Measurements from ENCODE around the gene FRMD3.

Gene FRMD3

DNA sequence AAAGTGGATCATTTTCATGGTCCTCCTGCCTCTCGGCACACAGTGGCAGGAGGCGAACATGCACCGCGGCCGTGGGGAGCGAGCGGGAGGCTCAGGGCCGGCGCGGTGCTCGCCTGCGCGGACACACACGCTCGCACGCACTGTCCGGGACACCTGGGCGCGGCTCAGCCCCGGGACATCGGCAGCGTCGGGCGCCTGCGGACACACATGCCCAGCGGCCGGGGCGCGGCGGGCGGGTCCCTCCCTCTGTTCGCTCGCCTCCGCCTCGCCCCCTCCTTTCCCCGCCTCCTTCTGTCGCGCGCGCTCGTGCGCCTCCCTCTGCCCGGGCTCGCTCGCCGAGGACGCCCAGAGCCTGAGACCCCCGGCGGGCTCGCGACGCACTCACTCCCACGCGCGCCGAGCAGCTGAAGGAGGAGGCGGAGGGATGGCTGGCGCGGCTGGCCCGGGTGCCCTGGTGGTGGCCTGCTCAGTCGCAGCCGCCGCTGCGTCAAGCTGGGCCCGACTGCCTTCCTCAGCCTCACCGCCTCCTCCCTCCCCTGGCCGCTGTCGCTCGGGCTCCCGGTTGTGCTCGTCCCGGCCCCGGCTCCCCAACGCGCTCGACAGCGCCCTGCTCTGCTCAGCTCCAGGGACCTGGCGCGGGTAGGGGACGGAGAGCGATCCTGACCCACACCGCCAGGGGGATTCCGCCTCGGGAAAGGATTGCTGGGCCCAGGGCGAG is at the start of gene FRMD3:
TSS of gene FRMD3 (minus strand) at position 230 of the 718 bp plus-strand sequence. CDS start at position 60, 170 bp downstream.
- peak; percentile 16 for DNase-seq

DNA sequence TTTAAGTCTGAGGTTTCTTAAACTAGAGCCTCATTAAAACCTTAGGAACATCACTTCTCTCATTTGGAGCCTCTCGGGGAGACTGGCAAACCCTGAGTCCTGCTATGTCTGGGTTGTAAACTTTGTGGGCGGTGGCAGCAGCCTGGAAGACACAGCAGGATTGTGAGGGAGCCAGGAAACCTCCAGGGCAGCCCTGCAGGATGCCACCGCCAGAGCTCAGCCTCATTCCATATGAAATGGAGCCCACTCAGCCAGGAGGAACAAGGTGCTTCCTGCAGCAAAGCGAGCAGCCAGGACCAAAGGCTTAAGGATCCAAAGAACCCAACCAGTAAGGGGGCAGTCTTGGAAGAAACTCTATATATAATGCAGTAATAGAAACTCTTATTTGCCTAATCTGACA is 46.8 kb upstream of the FRMD3 start:
- DNase-seq: no peak

DNA sequence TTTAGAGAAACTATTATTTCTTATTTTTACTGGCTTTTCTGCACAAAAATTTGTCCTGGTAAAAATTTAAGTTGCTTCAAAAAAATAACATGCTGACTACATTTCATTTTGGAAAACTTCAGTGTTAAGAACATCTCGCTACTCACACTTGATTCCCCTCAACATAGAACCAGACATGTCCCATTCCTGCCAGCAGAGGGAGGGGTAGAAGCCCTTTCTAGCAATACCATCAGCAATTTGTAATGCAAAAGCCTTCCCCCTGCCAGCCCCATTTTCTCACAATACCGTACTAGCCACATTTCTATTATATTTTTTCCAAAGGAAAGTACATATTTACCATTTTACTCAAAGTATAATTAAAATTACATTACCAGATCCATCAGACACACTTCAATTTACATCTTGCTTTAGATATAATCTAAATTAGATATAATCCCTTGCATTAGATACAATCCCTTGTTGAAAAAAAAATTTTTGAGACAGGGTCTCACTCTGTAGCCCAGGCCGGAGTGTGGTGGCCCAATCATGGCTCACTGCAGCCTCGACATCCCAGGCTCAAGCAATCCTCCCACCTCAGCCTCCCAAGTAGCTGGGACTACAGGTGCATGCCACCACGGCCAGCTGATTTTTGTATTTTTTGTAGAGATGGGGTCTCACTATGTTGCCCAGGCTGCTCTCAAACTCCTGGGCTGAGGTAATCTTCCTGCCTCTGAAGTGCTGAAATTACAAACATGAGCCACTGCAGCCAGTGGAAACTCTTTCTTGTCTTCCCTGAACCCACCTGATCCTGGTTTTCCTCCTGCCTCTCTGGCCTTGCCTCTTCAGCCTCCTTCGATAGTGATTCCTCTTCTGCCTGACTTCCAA is 45.2 kb upstream of the FRMD3 start:
- DNase-seq: no peak

DNA sequence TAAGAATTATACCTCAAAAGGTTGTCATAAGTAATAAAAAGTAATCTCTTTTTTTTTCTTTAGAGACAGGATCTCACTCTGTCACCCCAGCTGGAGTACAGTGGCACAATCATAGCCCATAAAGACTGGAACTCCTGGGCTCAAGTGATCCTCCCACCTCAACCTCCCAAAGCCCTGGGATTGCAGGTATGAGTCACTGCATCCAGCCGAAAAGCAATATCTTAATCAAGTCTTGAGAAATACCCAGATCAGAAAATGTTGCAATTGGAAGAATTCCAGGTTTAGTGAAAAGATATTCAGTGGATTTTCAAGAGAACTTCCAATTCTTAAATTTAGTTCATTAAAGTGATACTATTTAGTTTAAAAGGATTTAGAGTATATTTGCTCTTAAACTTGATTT is 43.8 kb upstream of the FRMD3 start:
- DNase-seq: no peak

DNA sequence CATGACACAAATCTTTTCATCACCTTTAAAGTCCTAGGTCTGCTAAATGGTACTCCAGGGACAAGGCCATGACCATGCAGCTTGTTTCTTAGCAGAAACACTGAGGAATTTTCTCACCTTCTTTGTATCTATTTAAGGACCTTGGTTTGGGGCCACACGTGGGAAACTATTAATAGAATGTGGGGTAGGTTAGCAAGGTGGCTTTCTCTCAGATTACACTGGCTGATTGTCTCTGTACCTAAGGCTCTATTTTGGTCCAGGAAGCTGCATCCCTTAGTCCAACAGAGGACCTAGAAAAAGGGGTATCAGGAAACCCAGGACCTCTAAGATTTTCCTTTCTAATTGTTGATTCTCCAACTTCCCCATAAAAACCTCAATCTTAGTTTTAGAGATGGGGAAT is 36.3 kb upstream of the FRMD3 start:
- DNase-seq: no peak

DNA sequence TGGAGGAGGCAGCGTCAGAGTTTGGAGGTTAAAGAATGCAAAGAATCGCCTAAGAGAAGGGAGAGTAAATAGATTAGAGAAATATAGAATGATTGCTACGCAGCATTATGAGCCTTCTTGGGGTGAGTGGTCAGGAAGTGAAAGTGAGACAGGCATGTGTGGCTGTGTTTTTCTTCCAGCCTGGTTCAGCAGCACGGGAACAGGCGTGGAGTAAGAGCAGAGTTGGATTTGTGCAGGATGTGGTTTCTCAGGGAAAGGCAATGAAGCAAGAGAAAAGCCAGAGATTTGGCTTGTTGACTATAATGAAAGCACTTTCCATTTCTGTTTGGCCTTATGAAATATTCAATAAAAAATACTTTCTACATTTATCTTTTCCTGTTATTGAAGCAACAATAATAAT is 34.3 kb upstream of the FRMD3 start:
- DNase-seq: no peak

DNA sequence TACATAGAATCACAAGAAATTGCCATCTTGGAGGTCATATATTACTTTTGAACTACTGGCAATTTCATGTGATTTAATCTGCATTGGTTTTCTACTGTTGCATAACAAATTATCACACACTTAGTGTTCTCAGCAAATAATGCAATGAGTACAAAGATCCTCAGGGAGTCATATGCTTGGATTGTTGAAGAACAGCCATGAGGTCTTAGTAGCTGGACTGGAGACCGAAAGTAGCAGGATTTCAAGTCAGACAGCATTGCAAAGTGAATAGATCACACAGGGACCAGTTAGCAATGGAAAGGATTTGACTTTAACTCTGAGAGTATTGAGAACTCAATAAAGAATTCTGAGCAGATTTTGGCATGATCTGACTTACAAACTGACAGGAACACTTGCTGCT is 32.2 kb upstream of the FRMD3 start:
- DNase-seq: no peak

DNA sequence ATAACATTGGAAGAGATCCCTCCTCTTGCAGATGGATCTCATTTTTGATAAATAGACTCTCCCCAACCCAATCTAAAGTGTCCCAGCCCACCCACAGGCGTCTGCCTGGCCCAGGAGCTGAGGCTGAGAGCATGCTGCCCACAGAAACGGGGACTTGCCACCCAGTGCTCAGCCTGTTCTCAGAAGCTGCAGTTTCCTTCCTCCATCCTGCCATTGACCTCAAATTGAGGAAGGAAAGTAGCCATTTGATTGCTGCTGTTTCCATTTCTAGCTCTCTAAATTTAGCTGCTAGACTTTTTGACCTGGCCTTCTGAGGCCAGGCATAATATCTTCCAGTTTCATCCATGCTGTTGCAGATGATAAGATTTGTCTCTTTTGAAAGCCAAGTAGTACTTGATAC is 31.1 kb upstream of the FRMD3 start:
- DNase-seq: no peak

DNA sequence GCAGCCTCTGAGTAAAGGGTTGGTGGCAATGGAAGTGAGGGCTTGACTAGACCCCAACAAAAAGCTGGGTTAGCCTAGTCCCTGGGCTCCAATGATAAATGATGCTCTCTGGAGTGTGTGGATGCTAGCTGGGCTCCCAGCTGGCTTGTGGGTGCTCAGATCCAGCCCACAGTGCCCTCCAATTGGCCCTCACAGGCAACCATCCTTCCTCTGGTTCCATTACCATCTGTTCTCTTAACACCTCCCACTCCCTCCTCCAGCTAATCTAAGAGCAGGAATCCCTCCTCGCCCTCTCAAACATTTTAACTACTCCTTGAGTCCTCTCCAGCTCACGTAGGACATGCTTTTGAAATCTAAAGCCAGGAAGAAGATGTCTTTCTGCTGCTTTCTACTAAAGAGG is 25.2 kb upstream of the FRMD3 start:
- no peak for DNase-seq

DNA sequence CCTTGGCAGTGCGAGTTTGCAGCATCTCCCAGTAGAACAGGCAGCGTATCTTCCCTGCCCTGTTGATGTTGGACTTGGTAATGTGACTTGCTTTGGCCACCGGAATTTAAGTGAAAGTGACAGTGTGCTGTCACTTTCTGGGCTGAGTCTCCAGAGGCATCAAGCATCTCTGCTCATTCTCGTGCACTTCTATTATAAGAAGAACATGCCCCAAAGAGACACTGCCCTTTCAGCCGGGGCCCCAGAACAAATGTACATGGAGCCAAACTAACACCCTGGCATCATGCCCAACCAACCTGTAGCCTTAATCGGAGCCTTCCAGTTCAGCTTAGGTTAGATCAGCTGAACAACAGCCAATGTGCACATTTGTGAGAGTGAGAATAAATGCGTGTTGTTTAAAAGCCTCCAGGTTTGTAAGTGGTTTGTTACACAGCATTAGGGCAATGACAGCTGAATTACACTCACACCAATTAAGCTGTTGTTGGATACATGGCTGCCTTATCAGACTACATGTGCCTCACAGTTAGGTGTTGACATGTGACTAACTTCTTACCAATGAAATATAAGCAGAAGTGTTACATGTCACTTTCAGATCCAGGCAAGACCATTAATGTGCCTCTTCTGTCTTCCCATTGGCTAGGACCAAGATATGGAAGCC is 22.1 kb upstream of the FRMD3 start:
- DNase-seq: no peak

DNA sequence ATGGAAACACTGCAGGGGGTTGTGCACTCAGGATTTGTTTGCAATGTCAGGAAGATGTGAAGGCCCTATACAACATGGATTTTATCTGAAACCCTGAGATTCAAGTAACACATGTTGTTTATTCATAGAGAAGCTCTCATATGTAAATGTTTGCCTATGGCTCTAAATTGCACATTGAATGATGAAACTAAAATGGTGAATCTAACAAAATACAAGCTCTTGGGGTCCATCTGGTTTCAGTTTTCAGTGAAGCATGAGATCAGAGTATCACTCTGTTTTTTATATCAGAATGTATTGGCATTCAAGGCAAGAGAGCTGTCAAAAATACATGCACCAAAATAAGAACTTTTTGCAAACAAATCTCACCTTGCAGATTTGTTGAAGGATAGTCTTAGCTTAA is 19.6 kb upstream of the FRMD3 start:
- no peak for DNase-seq

DNA sequence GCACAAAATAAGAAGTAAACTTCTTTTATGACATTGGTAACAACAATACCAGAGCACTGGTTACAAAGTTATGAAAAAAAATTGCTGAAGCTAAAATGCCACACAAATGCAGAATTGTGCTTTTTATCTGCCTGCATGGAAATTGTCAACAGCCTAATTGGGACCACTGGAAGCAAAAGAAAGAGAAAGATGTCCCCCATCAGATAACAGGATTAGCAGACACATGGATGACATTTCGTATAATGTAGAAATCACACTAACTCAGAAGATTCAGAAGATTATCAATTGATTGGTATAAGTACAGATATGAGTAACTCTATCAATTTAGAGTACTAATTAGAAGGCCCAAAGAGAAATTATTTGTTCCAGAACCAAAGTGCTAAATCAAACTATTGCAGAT is 19.1 kb upstream of the FRMD3 start:
- no peak for DNase-seq

DNA sequence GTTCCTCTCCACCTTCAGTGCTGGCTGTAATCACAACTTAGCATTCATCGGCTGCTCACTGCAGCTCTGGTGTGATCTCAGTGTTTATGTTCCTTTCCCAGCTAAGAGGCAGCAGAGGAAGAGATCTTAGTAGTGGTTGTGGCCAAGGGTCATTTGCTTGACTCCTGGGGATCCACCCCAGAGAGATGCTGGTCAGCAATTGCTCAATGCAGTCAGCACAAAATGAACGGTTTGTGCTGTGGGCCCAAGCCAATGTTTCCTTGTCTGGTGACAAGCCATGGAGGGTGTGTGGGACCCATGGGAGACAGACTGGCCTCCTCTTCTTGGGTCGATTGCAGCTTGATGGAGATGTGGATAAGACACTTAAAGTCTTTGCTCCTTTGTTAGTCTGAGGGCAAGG is 16.1 kb upstream of the FRMD3 start:
- DNase-seq: no peak

DNA sequence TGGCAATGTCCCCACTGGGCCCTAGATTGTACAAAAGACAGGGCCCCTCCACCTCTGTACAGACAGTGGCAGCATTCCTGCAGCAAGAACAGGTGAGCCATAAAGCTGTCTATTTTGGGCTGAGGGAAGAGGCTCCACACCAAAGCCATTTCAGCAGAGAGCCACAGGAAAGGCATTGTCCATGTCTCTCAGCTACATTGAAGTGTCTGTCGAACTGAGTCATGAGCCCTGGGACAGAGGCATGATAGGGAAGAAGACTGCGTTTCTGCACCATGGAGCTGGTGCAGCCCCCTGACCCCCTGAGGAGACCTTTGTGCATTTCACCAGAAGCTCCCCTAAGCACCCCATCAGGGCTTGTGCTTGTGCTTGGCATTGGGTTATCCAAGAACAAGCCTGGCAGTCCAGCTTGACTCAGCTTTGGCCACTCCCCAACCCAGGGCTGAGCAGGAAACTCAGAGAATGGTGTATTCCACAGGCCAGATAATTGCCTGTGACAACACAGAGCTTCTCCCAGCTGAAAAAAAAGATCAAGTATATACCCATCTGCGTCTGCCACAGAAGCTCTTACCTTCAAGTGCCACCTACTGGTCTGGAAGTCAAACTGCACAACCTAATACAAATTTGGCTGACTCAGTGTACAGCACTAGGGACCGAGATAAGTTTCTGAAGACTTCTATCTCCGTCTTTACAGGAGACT is 5.9 kb upstream of the FRMD3 start:
- peak; percentile 11 for DNase-seq

DNA sequence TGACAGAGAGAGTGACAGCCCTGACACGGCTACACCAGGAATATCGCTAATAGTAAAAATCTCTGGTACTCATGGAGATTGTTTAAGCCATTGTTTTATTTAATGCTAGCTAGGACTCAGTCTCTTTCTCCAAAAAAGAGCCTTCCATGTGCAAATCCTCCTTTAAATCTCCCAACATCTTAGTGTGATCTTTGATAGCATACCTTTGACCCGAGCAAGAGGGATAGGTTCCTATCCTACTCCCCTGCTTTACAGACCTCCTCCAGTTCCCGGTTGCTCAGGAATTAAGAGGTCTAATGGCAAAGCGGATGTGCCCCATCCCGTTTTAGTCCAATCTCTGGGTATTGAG is 663 bp upstream of the FRMD3 start:
- no peak for DNase-seq

DNA sequence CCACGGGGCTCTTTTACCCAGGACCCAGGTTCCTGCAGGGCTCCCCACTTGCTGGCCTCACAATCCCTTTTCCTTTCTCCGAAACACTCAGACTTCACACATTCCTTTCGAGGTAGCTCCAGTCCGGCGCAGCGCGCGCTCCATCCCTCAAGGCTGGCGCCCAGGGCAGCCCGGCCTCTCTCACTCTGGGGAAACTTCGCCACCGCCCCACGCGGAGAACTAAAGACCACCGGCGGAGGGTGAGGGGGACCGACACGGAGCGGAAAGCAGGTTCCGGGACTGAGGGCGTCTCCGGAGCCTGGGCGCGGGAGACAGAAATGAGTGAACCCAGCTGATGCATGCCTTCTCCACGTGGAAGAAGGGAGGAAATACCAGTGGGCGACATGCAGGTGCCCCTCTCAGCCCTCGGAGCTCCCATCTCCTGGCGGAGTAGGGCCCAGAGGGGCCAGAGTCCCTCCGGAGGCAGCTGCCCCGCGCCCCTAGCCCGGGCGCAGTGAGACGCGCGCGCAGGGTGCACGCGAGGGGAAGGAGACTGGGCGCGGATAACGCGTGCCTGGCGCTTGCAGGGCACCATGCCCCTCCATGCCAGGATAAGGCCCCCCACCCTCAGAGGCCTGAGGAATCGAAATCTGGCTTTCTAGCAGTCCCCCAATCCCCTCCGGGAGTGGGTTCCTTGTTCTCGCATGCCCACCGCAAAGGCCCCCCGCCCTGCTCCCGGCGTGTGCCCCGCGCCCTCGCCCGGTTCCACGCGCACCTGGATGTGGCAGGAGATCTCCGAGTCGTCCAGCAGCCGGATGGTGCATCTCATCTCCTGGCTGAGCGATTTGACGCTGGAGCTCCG is 650 bp downstream of the FRMD3 start:
- no peak for DNase-seq

DNA sequence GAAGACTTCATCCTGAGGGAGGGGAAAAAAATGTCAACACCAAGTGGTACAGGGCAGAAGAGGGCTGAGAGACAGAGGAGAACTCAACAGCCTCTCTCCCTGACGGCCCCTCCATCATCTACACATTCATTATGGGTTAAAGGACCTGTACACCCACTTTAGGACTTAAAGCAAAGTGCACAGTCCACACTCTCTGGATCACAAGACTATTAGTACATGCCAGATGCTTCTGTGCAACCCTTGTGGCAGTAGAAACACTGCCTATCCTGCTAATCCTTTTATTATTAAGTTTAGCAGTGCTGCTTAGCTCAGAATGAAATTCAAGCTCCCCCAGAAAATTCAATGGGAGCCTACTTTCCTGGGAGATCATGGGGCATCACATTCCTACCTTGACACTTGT is 1.9 kb downstream of the FRMD3 start:
- DNase-seq: no peak

DNA sequence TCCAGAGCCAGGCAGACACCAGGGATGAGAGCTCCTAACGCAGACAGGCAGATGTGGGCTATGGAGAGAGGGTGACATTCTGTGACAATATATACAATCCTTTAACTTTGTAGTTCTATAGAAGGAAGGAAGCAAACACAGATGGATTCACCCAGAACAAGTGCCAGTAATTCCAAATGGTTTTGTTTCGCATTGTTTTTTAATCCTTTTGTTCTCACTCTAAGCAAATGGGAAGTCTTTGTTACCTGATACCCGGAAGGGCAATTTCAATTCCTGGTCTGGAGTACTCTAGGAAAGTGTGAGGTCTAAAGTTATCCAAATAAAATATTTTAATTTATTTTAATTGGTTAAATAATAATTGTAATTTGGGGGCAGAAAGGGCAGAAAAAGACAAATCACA is 2.5 kb downstream of the FRMD3 start:
- no peak for DNase-seq

DNA sequence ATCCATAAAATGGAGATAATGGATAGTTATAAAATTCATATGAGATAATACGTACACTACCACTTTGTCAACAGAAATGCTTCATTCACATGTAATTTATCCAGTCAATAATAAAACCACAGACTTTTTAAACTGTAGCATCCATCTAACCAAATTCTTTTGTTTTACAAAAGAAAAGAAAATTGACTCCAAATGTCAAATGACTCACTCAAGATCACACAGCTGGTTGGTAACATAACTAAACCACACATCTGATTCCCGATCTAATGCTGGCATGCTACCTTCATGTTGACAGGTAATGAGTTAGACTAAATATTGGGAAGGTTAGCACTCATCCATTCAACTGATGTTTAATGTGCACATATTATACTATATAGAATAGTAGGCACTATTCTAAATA is 4.9 kb downstream of the FRMD3 start:
- DNase-seq: no peak

DNA sequence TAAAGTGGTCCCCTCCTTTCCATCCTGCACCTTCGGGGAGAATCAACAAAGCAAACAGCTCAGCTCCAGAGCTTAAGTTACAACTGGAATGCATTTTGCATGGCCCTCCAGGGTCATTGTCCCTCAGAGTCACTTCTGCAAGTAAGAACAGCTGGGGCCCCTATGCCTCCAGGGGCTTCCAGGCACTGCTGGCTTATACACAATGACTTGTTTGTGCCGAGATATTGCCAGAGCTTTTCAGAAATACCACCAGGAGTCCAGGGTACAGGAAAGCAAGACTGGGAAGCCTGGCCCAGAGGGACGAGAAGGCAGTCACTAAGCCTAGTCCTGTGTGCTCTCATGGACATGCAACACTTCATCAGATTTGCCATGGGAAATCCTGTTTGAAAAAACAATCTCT is 11.3 kb downstream of the FRMD3 start:
- no peak for DNase-seq

DNA sequence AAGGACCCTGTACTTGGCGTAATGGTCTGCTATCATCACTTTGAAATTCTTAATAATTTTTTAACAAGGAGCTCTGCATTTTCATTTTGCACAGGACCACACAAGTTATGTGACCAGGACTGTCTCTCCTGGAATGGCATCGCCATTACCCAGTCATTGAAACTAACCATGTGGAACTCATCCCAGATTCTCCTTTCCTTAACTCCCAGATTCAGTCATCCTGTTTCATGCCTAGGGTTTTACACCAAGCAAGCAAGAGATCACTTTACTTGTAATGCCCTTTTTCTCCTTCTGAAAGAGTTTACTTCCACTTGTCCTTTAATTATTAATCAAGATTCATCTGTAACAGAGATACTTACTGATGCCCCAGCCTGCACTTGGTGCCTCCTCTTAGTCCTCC is 12.0 kb downstream of the FRMD3 start:
- no peak for DNase-seq

DNA sequence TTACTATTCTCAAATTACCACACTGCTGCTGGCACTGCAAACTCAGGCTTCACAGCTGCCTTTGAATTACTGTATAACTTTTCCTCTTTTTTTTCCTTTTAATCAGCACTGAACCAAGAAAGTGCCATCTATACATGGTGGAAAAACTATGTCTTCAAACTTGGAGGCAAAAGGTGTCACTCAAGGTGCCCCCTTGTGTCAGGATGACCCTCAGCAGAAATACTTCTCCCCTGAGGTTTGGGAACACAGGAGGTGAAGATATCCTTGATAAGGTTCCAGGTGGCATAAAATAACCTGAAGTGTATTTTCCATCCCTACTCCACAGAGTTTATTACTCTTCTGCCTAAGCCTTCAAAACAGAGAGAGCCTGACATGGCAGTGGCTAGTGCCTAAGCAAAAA is 14.5 kb downstream of the FRMD3 start:
- no peak for DNase-seq

DNA sequence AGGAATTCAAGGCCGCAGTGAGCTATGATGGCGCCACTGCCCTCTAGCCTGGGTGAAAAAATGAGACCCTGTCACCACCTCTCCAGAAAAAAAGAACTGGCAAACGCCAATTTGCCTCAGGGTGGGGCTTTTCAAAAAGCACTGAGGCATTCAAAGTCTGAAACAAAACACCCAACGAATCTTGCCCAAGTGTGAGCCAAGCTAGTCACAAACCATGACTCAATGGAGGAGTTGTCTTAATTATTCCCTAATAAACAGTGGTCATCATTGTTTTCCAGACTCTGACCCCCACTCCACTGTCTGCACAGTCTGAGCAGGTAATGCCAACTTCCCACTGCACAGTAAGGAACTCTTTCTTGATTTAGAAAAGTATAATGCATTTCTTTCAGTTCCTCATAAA is 16.8 kb downstream of the FRMD3 start:
- no peak for DNase-seq
